Subcutaneous adipose tissue (tissue), 4 donors: ENCODE measurements around the gene RAPGEF5. TPM values are rescaled to one million over a fixed set of nuclear protein-coding genes. Genes with fewer than 3 reads are reported as not detected.

ENCODE experiments used
- total RNA-seq, 4 donors: library from RNA; depleted of rRNA; stranded (reverse); fragments of >200 nt; gene quantifications; one replicate each; pipeline ENCODE4 v1.1.0, GENCODE V29; 2016
- TF ChIP-seq, protein P1 (sequence below): fragments of 450-650 bp; IDR thresholded peaks from one replicate; pipeline ENCODE4 v1.5.1; 2016; ENCODE audit warnings: low read depth, mild to moderate bottlenecking, control low read depth, antibody characterized with exemption, moderate library complexity

Gene RAPGEF5
- total RNA-seq, 4 donors from 2014 or later = 19.7 to 96.2 (median 63.1) TPM

- TF ChIP-seq, protein P1, sequence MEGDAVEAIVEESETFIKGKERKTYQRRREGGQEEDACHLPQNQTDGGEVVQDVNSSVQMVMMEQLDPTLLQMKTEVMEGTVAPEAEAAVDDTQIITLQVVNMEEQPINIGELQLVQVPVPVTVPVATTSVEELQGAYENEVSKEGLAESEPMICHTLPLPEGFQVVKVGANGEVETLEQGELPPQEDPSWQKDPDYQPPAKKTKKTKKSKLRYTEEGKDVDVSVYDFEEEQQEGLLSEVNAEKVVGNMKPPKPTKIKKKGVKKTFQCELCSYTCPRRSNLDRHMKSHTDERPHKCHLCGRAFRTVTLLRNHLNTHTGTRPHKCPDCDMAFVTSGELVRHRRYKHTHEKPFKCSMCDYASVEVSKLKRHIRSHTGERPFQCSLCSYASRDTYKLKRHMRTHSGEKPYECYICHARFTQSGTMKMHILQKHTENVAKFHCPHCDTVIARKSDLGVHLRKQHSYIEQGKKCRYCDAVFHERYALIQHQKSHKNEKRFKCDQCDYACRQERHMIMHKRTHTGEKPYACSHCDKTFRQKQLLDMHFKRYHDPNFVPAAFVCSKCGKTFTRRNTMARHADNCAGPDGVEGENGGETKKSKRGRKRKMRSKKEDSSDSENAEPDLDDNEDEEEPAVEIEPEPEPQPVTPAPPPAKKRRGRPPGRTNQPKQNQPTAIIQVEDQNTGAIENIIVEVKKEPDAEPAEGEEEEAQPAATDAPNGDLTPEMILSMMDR = no peak
Observed at GRCh38 chr7:22400150-22400814, 43.3 kb upstream of the RAPGEF5 start.

DNA sequence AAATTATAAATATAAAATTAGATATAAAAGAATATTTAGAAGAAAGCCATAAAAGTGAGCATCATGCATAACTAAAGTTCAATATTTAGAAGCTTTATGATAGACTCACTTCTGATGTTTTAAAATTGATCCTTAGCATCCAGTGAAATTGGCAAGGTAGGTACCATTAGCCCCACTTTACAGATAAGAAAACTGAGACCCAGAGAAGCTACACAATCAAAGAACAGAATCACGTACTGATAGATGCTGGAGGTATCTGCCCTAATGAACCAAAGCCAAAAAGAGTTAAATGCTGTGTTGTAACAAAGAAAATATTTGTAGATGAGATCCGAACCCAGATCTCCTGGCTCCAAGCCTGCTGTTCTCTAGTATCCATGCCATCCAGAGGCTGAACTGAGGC, 42.6 kb upstream of the RAPGEF5 start:
- TF ChIP-seq, protein P1 = no peak

DNA sequence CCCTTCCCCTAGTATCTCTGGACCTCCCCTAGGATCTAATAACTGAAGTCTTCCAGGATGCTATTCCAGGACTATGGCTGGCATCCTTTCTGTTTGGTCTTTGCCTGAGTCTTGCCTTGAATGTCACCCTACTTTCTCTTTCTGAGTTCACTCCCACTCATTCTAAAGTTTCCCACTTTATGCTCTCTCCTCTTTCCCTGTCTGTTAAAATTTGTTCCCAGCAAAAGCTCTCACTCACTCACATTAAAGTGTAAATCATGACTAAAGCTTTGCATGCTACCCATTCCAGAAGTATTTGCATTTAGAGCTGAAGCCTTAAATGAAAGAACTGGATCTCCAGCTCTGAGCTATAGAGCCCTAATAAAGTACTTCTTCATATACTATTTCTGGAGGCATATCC, 42.1 kb upstream of the RAPGEF5 start:
- TF ChIP-seq, protein P1 = no peak

DNA sequence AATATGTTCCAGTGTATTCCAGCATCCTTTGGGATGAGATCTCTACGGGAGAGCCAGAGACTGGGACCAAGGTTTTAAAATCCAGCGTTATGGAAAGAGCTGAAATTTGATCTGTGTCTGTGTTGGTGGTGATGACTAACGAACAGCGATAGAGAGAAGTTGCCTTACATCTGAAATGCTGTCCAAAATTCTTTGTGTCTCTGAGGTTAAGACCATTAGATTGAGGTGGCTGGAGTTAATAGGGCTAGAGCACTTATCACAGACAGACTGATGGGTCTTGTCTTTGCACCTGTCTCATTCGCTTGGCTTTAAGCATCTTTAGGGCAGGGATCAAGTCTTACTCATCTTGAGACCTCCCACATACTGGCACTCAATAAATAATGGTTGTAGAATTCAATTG, 41.0 kb upstream of the RAPGEF5 start:
- TF ChIP-seq, protein P1 = no peak

DNA sequence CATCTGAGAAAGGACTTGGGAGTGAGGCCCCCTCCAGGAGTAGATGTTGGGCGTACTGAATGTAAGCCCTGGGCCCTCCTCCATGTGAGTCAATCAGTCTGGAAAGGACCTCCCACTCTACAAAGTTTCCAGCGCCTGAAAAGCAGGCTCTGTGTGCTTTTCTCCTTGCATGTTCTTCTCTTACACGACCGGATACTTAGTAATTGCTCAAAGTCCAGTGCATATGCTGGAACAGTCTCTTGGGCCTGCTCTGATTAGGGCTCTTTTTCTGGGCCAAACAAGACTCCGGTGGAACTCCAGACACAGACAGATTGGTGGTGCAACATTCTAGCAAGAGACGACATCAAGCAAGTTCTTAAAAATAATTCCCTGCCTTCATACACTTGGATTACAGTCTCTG, 38.3 kb upstream of the RAPGEF5 start:
- TF ChIP-seq, protein P1 = no peak

DNA sequence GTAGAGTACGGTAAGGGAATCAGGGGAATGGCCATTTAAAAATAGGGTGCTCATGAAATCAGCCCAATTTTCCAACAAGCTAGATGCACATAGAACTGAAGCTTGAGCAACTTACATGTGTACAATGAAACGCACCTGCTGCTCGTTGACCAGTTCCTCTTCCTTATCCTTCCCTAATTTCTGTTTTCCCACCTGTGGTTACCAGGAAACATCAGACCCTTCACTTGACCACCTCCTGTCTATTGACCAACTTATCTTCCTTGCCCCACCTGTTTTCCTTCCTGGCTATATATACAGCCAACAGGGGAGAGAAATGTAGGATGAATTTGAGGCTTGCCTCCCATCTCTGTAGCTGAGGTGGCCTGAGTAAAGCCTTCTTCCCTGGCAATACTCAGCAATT, 37.8 kb upstream of the RAPGEF5 start:
- TF ChIP-seq, protein P1 = no peak

DNA sequence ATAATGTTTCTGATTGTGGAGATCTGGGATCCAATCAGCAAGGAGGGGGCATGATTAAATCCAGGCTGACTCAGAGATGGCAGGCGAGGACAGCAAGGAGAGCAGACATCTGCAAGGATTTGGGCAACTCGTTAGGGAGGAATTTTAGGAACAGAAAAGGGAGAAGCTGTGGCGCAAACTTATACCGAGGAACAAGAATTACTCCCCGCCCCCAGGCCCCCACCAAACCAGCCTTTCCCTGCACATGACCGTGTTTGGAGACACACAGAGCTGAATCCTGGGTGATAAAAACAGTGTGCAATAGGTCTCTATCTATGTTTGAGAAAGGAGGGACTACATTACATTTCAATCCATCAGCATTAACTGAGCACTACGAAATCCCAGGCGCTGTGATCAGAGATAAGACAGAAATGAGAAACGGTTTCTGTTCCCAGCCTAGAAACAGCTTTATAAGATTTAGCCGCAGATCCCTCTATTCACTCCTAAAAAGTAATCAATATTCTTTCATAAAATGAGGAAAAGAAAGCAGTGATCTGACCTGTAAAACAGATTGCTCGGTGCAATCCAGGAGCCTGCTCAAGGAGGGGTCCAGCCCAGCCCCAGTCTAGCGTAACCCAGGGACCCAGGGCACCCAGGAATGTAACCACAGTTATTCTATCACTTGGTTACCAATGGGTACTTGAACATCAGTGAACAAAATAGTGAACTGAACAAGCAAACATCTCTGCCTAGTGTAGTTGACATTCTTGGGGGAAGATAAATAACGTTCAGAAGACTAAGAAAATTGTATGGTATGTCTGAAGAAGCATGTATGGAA, 37.2 kb upstream of the RAPGEF5 start:
- TF ChIP-seq, protein P1 = no peak
